CD4-positive, alpha-beta T cell treated with Interferon alpha-2 for 1 hour (primary cell): ENCODE data around the gene TMEM62.
A peak's percentile ranks its signal among the peaks of the same experiment; 100 is the strongest.

Experiments
- DNase-seq, 2 donors: peaks; one replicate each; pipeline ENCODE4 v3.0.0-alpha.2; 2020 to 2022

TMEM62 gene

GRCh38 chr15:43133430-43134156 lies at the start of gene TMEM62:
TMEM62 (plus strand) TSS chr15:43133586; CDS start chr15:43133803, 217 bp downstream.
- DNase-seq = peak; percentile 85 to 86

- no peak for DNase-seq
These were observed 47.5 kb upstream of the TMEM62 start for GRCh38 chr15:43085921-43086320.

GRCh38 chr15:43086551-43086950 lies 46.8 kb upstream of the TMEM62 start:
- DNase-seq = no peak

- no peak for DNase-seq
These were observed 41.5 kb upstream of the TMEM62 start for GRCh38 chr15:43091859-43092258.

- DNase-seq = no peak
These were observed 40.4 kb upstream of the TMEM62 start for GRCh38 chr15:43093026-43093425.

- no peak for DNase-seq
These were observed 38.9 kb upstream of the TMEM62 start for GRCh38 chr15:43094416-43095030.

- no peak for DNase-seq
These were observed 38.1 kb upstream of the TMEM62 start for GRCh38 chr15:43095243-43095642.

- no peak for DNase-seq
These were observed 37.6 kb upstream of the TMEM62 start for GRCh38 chr15:43095708-43096347.

- no peak for DNase-seq
These were observed 37.0 kb upstream of the TMEM62 start for GRCh38 chr15:43096411-43096810.

- DNase-seq = no peak
These were observed 34.1 kb upstream of the TMEM62 start for GRCh38 chr15:43099105-43099845.

GRCh38 chr15:43100971-43101370 lies 32.4 kb upstream of the TMEM62 start:
- no peak for DNase-seq

GRCh38 chr15:43102187-43102586 lies 31.2 kb upstream of the TMEM62 start:
- no peak for DNase-seq

GRCh38 chr15:43103907-43104306 lies 29.5 kb upstream of the TMEM62 start:
- no peak for DNase-seq

GRCh38 chr15:43104426-43104825 lies 29.0 kb upstream of the TMEM62 start:
- DNase-seq = no peak

- peak; percentile 38 to 61 for DNase-seq
These were observed 28.2 kb upstream of the TMEM62 start for GRCh38 chr15:43105077-43105736.

GRCh38 chr15:43105778-43106485 lies 27.5 kb upstream of the TMEM62 start, which contains the start of gene UBR1:
UBR1 (minus strand) TSS chr15:43106038; CDS start chr15:43106022, 16 bp downstream.
- peak; percentile 96 for DNase-seq

GRCh38 chr15:43106486-43106829 lies 26.9 kb upstream of the TMEM62 start:
- DNase-seq = no peak

- no peak for DNase-seq
These were observed 25.6 kb upstream of the TMEM62 start for GRCh38 chr15:43107751-43108150.

- DNase-seq = no peak
These were observed 22.0 kb upstream of the TMEM62 start for GRCh38 chr15:43111354-43111753.

GRCh38 chr15:43118286-43118685 lies 15.1 kb upstream of the TMEM62 start:
- no peak for DNase-seq

GRCh38 chr15:43118829-43119228 lies 14.6 kb upstream of the TMEM62 start:
- DNase-seq = no peak

- DNase-seq = no peak
These were observed 11.5 kb upstream of the TMEM62 start for GRCh38 chr15:43121863-43122262.
